GM12878 (cell line): ENCODE results near the gene SHD. TPM values are rescaled to one million over a fixed set of nuclear protein-coding genes. Genes with fewer than 3 reads are reported as not detected.

Experiments used
- ATAC-seq: fragments of 200-7000 bp; cut with Tn5 transposase; 3 replicates; pipeline ENCODE4 v1.9.1; 2020; ENCODE audit warnings: mild to moderate bottlenecking, moderate library complexity
- BruUV-seq: library from RNA; stranded (reverse); fragments of 400-500 nt; replicated peaks from 2 replicates; lab custom pipeline; 2021; lab: Mats Ljungman, UMichigan
- CTCF ChIA-PET: fragments of 300-600 bp; sonication (Branson Sonifier 250); formaldehyde crosslinking; extraction: SDS; loops from one replicate; lab custom pipeline; 2021; ENCODE audit warnings: inconsistent platforms; lab: Yijun Ruan, JAX
- POLR2A ChIA-PET: fragments of 350-600 bp; formaldehyde crosslinking; extraction: SDS; loops from one replicate; lab custom pipeline; 2021; ENCODE audit warnings: inconsistent platforms; lab: Charles Lee
- RAD21 ChIA-PET: fragments of 300-600 bp; sonication (Branson Sonifier 250); formaldehyde crosslinking; loops from one replicate; lab custom pipeline; 2023; ENCODE audit warnings: antibody characterized with exemption; ENCODE audit not compliant: unreplicated experiment; lab: Charles Lee
- SMC1A ChIA-PET: fragments of 300-600 bp; sonication (Branson Sonifier 250); formaldehyde crosslinking; loops from one replicate; lab custom pipeline; 2023; ENCODE audit not compliant: unreplicated experiment, uncharacterized antibody; lab: Charles Lee
- DNase-seq: peaks from one replicate; pipeline ENCODE4 v3.0.0-alpha.2; 2011; ENCODE audit warnings: low read depth, low spot score
- FAIRE-seq: peaks from 3 replicates; lab custom pipeline; 2011; peaks lifted over from hg19 to GRCh38; lab: Jason Lieb, UNC
- H2AFZ ChIP-seq: 2 replicates; pipeline ENCODE4 v1.6.0; 2011; ENCODE audit warnings: low read depth, low read length, control low read depth; ENCODE audit not compliant: control insufficient read depth
- H3K27ac ChIP-seq: 2 replicates; pipeline ENCODE4 v1.5.1; 2011; ENCODE audit warnings: control low read depth; ENCODE audit not compliant: control insufficient read depth, insufficient read depth
- H3K27me3 ChIP-seq, 2 experiments: replicated peaks in 1 of 2; 2 replicates each; pipeline versions ENCODE4 v1.6.0 to v1.6.1; 2011; ENCODE audit warnings: low read length in 1 of 2; ENCODE audit not compliant: control insufficient read depth in 2 of 2, insufficient read depth in 2 of 2
- H3K36me3 ChIP-seq, 2 experiments: 2 replicates each; pipeline ENCODE4 v1.5.1; 2011; ENCODE audit warnings: low read length in 1 of 2; ENCODE audit not compliant: control insufficient read depth in 2 of 2, insufficient read depth in 2 of 2
- H3K4me1 ChIP-seq: 2 replicates; pipeline ENCODE4 v1.6.1; 2011; ENCODE audit warnings: mild to moderate bottlenecking, low read length, moderate library complexity, mixed read lengths; ENCODE audit not compliant: control insufficient read depth, insufficient read depth
- H3K4me2 ChIP-seq: 2 replicates; pipeline ENCODE4 v1.6.0; 2011; ENCODE audit warnings: control low read depth; ENCODE audit not compliant: control insufficient read depth, insufficient read depth
- H3K4me3 ChIP-seq: fragments of 200-600 bp; sonication (generic); 2 replicates; pipeline ENCODE4 v1.5.1; 2016
- H3K79me2 ChIP-seq: 2 replicates; pipeline ENCODE4 v1.6.0; 2011; ENCODE audit warnings: low read length; ENCODE audit not compliant: control insufficient read depth, insufficient read depth
- H3K9ac ChIP-seq: 2 replicates; pipeline ENCODE4 v1.8.0; 2011; ENCODE audit warnings: low read length, control low read depth, mixed read lengths; ENCODE audit not compliant: control insufficient read depth, insufficient read depth
- H3K9me3 ChIP-seq: replicated peaks from 3 replicates; pipeline ENCODE4 v1.5.1; 2011; ENCODE audit warnings: mild to moderate bottlenecking, low read length; ENCODE audit not compliant: control insufficient read depth, insufficient read depth
- H4K20me1 ChIP-seq: 2 replicates; pipeline ENCODE4 v1.6.0; 2011; ENCODE audit not compliant: control insufficient read depth, insufficient read depth
- ETV6 ChIP-seq, 2 experiments: fragments of 450-650 bp in 1 of 2; IDR thresholded peaks in 1 of 2; conservative IDR thresholded peaks in 1 of 2; 2 replicates each; pipeline ENCODE4 v1.6.1; 2014; ENCODE audit warnings: antibody characterized with exemption in 1 of 2, borderline replicate concordance in 1 of 2, low read depth in 1 of 2, mild to moderate bottlenecking in 1 of 2, moderate library complexity in 1 of 2
- MEF2B ChIP-seq: fragments of 450-650 bp; IDR thresholded peaks from 2 replicates; pipeline ENCODE4 v1.6.1; 2018; ENCODE audit warnings: mild to moderate bottlenecking, moderate library complexity; ENCODE audit not compliant: partially characterized antibody, poor library complexity, severe bottlenecking
- NFYA ChIP-seq: IDR thresholded peaks from 2 replicates; pipeline ENCODE4 v1.6.1; 2011; ENCODE audit warnings: low read depth, mild to moderate bottlenecking, low read length, improper control_type of control experiment, borderline replicate concordance
- POU2F2 ChIP-seq: IDR thresholded peaks from 3 replicates; pipeline ENCODE4 v1.6.1; 2011; ENCODE audit warnings: low read depth, mild to moderate bottlenecking, low read length, borderline replicate concordance
- RAD51 ChIP-seq: fragments of 450-650 bp; IDR thresholded peaks from 2 replicates; pipeline ENCODE4 v1.6.1; 2016; ENCODE audit warnings: moderate library complexity, mild to moderate bottlenecking, inconsistent platforms
- RUNX3 ChIP-seq: IDR thresholded peaks from 2 replicates; pipeline ENCODE4 v1.6.1; 2012; ENCODE audit warnings: low read length, inconsistent platforms
- TAF1 ChIP-seq: IDR thresholded peaks from 2 replicates; pipeline ENCODE4 v1.6.1; 2011; ENCODE audit warnings: mild to moderate bottlenecking, low read depth, low read length, borderline replicate concordance
- WGBS: methylation state at CpG from one replicate; pipeline ENCODE4 v1.1.6; 2016; ENCODE audit warnings: low lambda C conversion rate; ENCODE audit not compliant: insufficient replicate concordance, insufficient coverage; ENCODE audit errors: missing lambda C conversion rate; 5-methylcytosine and 5-hydroxymethylcytosine counted together
- in situ Hi-C: fragments of 300-500 bp; cut with MboI; formaldehyde crosslinking; loops from 9 replicates; pipeline ENCODE4 v1.14.3; 2018; ENCODE audit warnings: mixed read lengths
- intact Hi-C: fragments of 100-400 bp; cut with micrococcal nuclease; formaldehyde crosslinking; loops from one replicate; pipeline ENCODE4 v1.14.2; 2022; ENCODE audit not compliant: unreplicated experiment
- polyA plus RNA-seq, 11 experiments: library from polyadenylated mRNA; depleted of rRNA in 4 of 11; unstranded in 6 of 11; stranded (reverse) in 5 of 11; fragments of >200 nt; fragmentation: Nextera tagmentation in 4 of 11; fragmentation: Illumina TruSeq in 1 of 11; extraction: Ambion mirVana in 4 of 11; extraction: Trizol in 1 of 11; gene quantifications; 1 replicate in 1 of 11; 2 replicates in 10 of 11; pipeline versions ENCODE4 v1.2.1 to v1.2.3, GENCODE V29; 2011 to 2016; ENCODE audit warnings: inconsistent platforms in 2 of 11, missing spikeins in 2 of 11, low read depth in 1 of 11
- total RNA-seq, 4 experiments: library from RNA; depleted of rRNA in 3 of 4; stranded (reverse); fragments of >200 nt in 3 of 4; fragmentation: Illumina TruSeq in 1 of 4; extraction: Trizol in 1 of 4; gene quantifications; 2 replicates each; pipeline versions ENCODE4 v1.2.1 to v1.2.3, GENCODE V29; 2013 to 2021
- TF ChIP-seq, protein P1 (sequence below): fragments of 450-650 bp; IDR thresholded peaks from 2 replicates; pipeline ENCODE4 v1.6.1; 2017; ENCODE audit warnings: mild to moderate bottlenecking, moderate library complexity
- TF ChIP-seq, protein P2 (sequence below): fragments of 150-350 bp; IDR thresholded peaks from 2 replicates; pipeline ENCODE4 v1.6.1; 2016; ENCODE audit warnings: low read depth, low read length

SHD gene
- total and polyA plus RNA-seq, 10 of the 15 experiments (the other 5 are each of a cell fraction or from before 2014, with no cell fraction given) = 0.09 TPM; not detected in 9

DNA sequence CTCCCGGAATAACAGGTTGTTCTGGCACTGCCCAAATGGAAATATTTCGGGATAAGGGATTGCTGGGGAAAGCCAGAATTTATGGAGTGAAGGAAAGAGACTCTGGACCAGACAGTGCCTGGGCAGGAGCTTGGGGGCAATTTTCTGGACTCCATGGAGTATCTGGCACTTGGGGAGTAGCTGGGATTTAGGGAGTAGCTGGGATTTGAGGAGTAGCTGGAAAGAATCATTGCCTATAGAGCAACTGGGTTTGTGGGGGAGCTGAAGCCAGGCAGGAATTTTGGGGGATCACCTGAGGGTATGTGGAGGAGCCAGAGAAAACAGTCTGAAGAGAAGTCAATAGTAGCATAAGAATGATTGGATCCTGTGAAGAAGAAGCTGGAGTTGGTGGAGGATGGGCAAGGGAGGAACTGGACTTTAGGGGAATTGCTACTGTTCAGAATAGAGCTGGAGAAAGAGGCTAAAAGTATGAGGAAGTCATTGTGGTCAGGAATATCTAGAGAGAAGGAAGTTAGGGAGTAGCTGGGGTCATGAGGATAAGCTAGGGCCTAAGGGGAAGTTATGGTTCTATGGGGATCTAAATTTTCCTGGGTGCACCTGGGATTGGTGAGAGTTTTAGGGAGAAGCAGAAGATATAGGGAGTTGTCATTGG lies 40.1 kb downstream of the SHD start:
- TF ChIP-seq MEF2B (no peak), POU2F2 (no peak), RAD51 (no peak), ETV6 (conservative IDR thresholded peaks at IDR 0.05 in 1 of 2, IDR thresholded peaks at IDR 0.05 in 1 of 2; ENCODE audit: borderline replicate concordance in 1 of 2, low read depth in 1 of 2) (no peak), RUNX3 (no peak), TAF1 (no peak), NFYA (no peak)
- TF ChIP-seq, protein P1, sequence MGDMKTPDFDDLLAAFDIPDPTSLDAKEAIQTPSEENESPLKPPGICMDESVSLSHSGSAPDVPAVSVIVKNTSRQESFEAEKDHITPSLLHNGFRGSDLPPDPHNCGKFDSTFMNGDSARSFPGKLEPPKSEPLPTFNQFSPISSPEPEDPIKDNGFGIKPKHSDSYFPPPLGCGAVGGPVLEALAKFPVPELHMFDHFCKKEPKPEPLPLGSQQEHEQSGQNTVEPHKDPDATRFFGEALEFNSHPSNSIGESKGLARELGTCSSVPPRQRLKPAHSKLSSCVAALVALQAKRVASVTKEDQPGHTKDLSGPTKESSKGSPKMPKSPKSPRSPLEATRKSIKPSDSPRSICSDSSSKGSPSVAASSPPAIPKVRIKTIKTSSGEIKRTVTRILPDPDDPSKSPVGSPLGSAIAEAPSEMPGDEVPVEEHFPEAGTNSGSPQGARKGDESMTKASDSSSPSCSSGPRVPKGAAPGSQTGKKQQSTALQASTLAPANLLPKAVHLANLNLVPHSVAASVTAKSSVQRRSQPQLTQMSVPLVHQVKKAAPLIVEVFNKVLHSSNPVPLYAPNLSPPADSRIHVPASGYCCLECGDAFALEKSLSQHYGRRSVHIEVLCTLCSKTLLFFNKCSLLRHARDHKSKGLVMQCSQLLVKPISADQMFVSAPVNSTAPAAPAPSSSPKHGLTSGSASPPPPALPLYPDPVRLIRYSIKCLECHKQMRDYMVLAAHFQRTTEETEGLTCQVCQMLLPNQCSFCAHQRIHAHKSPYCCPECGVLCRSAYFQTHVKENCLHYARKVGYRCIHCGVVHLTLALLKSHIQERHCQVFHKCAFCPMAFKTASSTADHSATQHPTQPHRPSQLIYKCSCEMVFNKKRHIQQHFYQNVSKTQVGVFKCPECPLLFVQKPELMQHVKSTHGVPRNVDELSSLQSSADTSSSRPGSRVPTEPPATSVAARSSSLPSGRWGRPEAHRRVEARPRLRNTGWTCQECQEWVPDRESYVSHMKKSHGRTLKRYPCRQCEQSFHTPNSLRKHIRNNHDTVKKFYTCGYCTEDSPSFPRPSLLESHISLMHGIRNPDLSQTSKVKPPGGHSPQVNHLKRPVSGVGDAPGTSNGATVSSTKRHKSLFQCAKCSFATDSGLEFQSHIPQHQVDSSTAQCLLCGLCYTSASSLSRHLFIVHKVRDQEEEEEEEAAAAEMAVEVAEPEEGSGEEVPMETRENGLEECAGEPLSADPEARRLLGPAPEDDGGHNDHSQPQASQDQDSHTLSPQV = no peak
- TF ChIP-seq, protein P2, sequence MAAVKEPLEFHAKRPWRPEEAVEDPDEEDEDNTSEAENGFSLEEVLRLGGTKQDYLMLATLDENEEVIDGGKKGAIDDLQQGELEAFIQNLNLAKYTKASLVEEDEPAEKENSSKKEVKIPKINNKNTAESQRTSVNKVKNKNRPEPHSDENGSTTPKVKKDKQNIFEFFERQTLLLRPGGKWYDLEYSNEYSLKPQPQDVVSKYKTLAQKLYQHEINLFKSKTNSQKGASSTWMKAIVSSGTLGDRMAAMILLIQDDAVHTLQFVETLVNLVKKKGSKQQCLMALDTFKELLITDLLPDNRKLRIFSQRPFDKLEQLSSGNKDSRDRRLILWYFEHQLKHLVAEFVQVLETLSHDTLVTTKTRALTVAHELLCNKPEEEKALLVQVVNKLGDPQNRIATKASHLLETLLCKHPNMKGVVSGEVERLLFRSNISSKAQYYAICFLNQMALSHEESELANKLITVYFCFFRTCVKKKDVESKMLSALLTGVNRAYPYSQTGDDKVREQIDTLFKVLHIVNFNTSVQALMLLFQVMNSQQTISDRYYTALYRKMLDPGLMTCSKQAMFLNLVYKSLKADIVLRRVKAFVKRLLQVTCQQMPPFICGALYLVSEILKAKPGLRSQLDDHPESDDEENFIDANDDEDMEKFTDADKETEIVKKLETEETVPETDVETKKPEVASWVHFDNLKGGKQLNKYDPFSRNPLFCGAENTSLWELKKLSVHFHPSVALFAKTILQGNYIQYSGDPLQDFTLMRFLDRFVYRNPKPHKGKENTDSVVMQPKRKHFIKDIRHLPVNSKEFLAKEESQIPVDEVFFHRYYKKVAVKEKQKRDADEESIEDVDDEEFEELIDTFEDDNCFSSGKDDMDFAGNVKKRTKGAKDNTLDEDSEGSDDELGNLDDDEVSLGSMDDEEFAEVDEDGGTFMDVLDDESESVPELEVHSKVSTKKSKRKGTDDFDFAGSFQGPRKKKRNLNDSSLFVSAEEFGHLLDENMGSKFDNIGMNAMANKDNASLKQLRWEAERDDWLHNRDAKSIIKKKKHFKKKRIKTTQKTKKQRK = no peak
- WGBS = 92% methylated on average over 2 of the region's 2 CpGs
- no peaks in the 10 kb centered on the region for H3K4me1 ChIP-seq
- SMC1A ChIA-PET = interaction anchor here (0.6 to 0.8 kb wide), 4 partner anchors 16 to 1142 kb away, joined by 3 read pairs; no protein-coding TSS in a partner anchor
- ATAC-seq (no peak), DNase-seq (no peak), FAIRE-seq (no peak)
- RAD21 ChIA-PET = no interaction called here
- no peaks in the 10 kb centered on the region for H3K36me3 ChIP-seq
- H3K27ac ChIP-seq = no peak overlapping the region
- H3K9me3 ChIP-seq = no peaks in the 10 kb centered on the region; the same call in 1 of the 3 replicates
- intact Hi-C loops = no loop called here
- BruUV-seq = no TSS peak
- in situ Hi-C loops = no loop called here
- H3K4me3 ChIP-seq = no peak overlapping the region
- POLR2A ChIA-PET = no interaction called here
- no peak overlapping the region for H2AFZ ChIP-seq
- no peaks in the 10 kb centered on the region for H3K79me2 ChIP-seq
- CTCF ChIA-PET = interaction anchor here (1.0 to 2.7 kb wide), 2 partner anchors 23 to 34 kb away, joined by 3 to 13 read pairs; no protein-coding TSS in a partner anchor
- H4K20me1 ChIP-seq = no peaks in the 10 kb centered on the region
- H3K9ac ChIP-seq = no peak overlapping the region
- no peaks in the 10 kb centered on the region for H3K27me3 ChIP-seq
- H3K4me2 ChIP-seq = no peak overlapping the region
